DND-41 (cell line): ENCODE results near the gene RAPGEF2.

Experiments
- ATAC-seq: fragments of 200-7000 bp; cut with Tn5 transposase; 3 replicates; pipeline ENCODE4 v1.9.1; 2021; ENCODE audit warnings: low read depth; ENCODE audit not compliant: insufficient read depth
- DNase-seq: peaks from one replicate; pipeline ENCODE4 v3.0.0-alpha.2; 2020
- H2AFZ ChIP-seq: 2 replicates; pipeline ENCODE4 v1.6.0; 2012; ENCODE audit warnings: low read depth, low read length
- H3K27ac ChIP-seq: 2 replicates; pipeline ENCODE4 v1.5.1; 2012; ENCODE audit warnings: low read length, inconsistent platforms
- H3K27me3 ChIP-seq: fragments of 200-600 bp; sonication (generic); 2 replicates; pipeline ENCODE4 v1.6.0; 2012; ENCODE audit warnings: low read length, mild to moderate bottlenecking, inconsistent platforms; ENCODE audit not compliant: insufficient read depth, poor library complexity
- H3K36me3 ChIP-seq: 2 replicates; pipeline ENCODE4 v1.5.1; 2012; ENCODE audit warnings: low read length, inconsistent platforms; ENCODE audit not compliant: insufficient read depth
- H3K4me1 ChIP-seq: 2 replicates; pipeline ENCODE4 v1.5.1; 2012; ENCODE audit warnings: mild to moderate bottlenecking, low read length; ENCODE audit not compliant: insufficient read depth
- H3K4me2 ChIP-seq: 2 replicates; pipeline ENCODE4 v1.6.0; 2012; ENCODE audit warnings: mild to moderate bottlenecking, moderate library complexity, low read length, inconsistent platforms; ENCODE audit not compliant: insufficient read depth
- H3K4me3 ChIP-seq, 2 experiments: fragments of 200-600 bp in 1 of 2; shearing (Covaris generic) in 1 of 2; 2 replicates each; pipeline ENCODE4 v1.5.1; 2012 to 2016; ENCODE audit warnings: inconsistent platforms in 2 of 2, low read length in 2 of 2, mild to moderate bottlenecking in 2 of 2, low read depth in 1 of 2, moderate library complexity in 1 of 2
- H3K79me2 ChIP-seq: 2 replicates; pipeline ENCODE4 v1.6.0; 2012; ENCODE audit warnings: low read length, inconsistent platforms; ENCODE audit not compliant: insufficient read depth
- H3K9ac ChIP-seq: 2 replicates; pipeline ENCODE4 v1.6.0; 2012; ENCODE audit warnings: low read depth, mild to moderate bottlenecking, inconsistent platforms, low read length, moderate library complexity
- H3K9me3 ChIP-seq: 2 replicates; pipeline ENCODE4 v1.5.1; 2012; ENCODE audit warnings: low read length, moderate library complexity, mild to moderate bottlenecking, inconsistent platforms; ENCODE audit not compliant: insufficient read depth, severe bottlenecking
- H4K20me1 ChIP-seq: 2 replicates; pipeline ENCODE4 v1.6.0; 2012; ENCODE audit warnings: low read length; ENCODE audit not compliant: insufficient read depth
- CTCF ChIP-seq: IDR thresholded peaks from 2 replicates; pipeline ENCODE4 v1.5.1; 2012; ENCODE audit warnings: borderline replicate concordance, low read length, moderate library complexity, mild to moderate bottlenecking; ENCODE audit not compliant: poor library complexity, severe bottlenecking; ENCODE audit errors: extremely low read depth
- EZH2 ChIP-seq: IDR thresholded peaks from 3 replicates; pipeline ENCODE4 v1.6.1; 2012; ENCODE audit warnings: borderline replicate concordance, low read depth, mild to moderate bottlenecking, moderate library complexity, low read length, inconsistent platforms; ENCODE audit not compliant: severe bottlenecking

The RAPGEF2 gene

GRCh38 chr4:159193046-159193620, 90.3 kb downstream of the RAPGEF2 start:
- Histone ChIP-seq H3K27ac (no peak overlapping the region), H2AFZ (no peak overlapping the region), H3K9me3 (no peaks in the 10 kb centered on the region), H3K4me1 (no peaks in the 10 kb centered on the region), H3K4me2 (no peak overlapping the region), H3K4me3 (no peak overlapping the region), H3K27me3 (no peaks in the 10 kb centered on the region), H4K20me1 (no peaks in the 10 kb centered on the region), H3K36me3 (no peaks in the 10 kb centered on the region), H3K9ac (no peak overlapping the region), H3K79me2 (no peaks in the 10 kb centered on the region)
- DNase-seq (no peak), ATAC-seq (no peak)
- TF ChIP-seq CTCF, result no peak
- no peak for TF ChIP-seq EZH2

GRCh38 chr4:159195361-159195769, 92.5 kb downstream of the RAPGEF2 start:
- H3K27me3 ChIP-seq, result no peaks in the 10 kb centered on the region
- no peak for DNase-seq
- H4K20me1 ChIP-seq, result no peaks in the 10 kb centered on the region
- no peaks in the 10 kb centered on the region for H3K36me3 ChIP-seq
- TF ChIP-seq EZH2, result no peak
- no peak for TF ChIP-seq CTCF
- no peak overlapping the region for H3K4me3 ChIP-seq
- H3K4me1 ChIP-seq, result no peaks in the 10 kb centered on the region
- no peak overlapping the region for H3K4me2 ChIP-seq
- ATAC-seq, result no peak
- no peak overlapping the region for H3K27ac ChIP-seq
- no peak overlapping the region for H2AFZ ChIP-seq
- no peaks in the 10 kb centered on the region for H3K9me3 ChIP-seq
- no peaks in the 10 kb centered on the region for H3K79me2 ChIP-seq
- H3K9ac ChIP-seq, result no peak overlapping the region

- Histone ChIP-seq H2AFZ (no peak overlapping the region), H3K27me3 (no peaks in the 10 kb centered on the region), H3K4me1 (no peaks in the 10 kb centered on the region), H3K27ac (no peak overlapping the region), H4K20me1 (no peaks in the 10 kb centered on the region; the same call in 1 of the 2 replicates), H3K4me3 (no peak overlapping the region), H3K79me2 (no peaks in the 10 kb centered on the region), H3K4me2 (no peak overlapping the region), H3K9ac (no peak overlapping the region), H3K36me3 (no peaks in the 10 kb centered on the region), H3K9me3 (no peaks in the 10 kb centered on the region)
- DNase-seq (no peak), ATAC-seq (no peak)
- TF ChIP-seq CTCF (no peak), EZH2 (no peak)
Observed at GRCh38 chr4:159197260-159197884, 94.5 kb downstream of the RAPGEF2 start.
